ENCODE data around the gene TECTA. TPM values are rescaled to one million over a fixed set of nuclear protein-coding genes. Genes with fewer than 3 reads are reported as not detected.
A peak's percentile ranks its signal among the peaks of the same experiment; 100 is the strongest.

TECTA gene
- total RNA-seq, 1 donor from 2014 or later = 0.94 TPM

DNA sequence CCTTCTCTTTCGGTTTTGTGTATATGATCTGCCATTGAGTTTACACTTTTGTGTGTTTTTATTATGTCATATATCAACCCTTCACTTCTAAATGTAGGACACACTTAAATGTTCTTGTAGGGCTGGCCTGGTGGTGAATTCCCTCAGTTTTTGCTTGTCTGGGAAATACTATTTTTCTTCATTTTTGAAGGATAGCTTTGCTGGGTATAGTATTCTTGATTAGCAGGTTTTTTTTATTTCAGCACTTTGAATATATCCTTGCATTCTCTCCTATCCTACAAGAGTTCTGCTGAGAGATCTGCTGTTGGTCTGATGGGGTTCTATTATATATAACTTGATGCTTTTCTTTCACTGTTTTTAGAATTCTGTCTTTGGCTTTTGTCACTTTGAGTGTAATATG is 79.1 kb downstream of the TECTA start:
- Mint-ChIP-seq H3K27me3 (ENCODE audit: unreplicated experiment) (no peaks in the 10 kb centered on the region), H3K4me3 (ENCODE audit: unreplicated experiment) (no peak overlapping the region), H3K27ac (ENCODE audit: unreplicated experiment) (no peak overlapping the region), H3K9me3 (ENCODE audit: unreplicated experiment) (peaks cover 36% of the 10 kb centered on the region), H3K4me1 (ENCODE audit: unreplicated experiment) (no peaks in the 10 kb centered on the region), H3K36me3 (ENCODE audit: unreplicated experiment) (no peaks in the 10 kb centered on the region)
- DNase-seq (ENCODE audit: extremely low spot score, unreplicated experiment) = no peak
- TF ChIP-seq, protein P1, sequence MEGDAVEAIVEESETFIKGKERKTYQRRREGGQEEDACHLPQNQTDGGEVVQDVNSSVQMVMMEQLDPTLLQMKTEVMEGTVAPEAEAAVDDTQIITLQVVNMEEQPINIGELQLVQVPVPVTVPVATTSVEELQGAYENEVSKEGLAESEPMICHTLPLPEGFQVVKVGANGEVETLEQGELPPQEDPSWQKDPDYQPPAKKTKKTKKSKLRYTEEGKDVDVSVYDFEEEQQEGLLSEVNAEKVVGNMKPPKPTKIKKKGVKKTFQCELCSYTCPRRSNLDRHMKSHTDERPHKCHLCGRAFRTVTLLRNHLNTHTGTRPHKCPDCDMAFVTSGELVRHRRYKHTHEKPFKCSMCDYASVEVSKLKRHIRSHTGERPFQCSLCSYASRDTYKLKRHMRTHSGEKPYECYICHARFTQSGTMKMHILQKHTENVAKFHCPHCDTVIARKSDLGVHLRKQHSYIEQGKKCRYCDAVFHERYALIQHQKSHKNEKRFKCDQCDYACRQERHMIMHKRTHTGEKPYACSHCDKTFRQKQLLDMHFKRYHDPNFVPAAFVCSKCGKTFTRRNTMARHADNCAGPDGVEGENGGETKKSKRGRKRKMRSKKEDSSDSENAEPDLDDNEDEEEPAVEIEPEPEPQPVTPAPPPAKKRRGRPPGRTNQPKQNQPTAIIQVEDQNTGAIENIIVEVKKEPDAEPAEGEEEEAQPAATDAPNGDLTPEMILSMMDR (IDR thresholded peaks at IDR 0.05) = no peak

DNA sequence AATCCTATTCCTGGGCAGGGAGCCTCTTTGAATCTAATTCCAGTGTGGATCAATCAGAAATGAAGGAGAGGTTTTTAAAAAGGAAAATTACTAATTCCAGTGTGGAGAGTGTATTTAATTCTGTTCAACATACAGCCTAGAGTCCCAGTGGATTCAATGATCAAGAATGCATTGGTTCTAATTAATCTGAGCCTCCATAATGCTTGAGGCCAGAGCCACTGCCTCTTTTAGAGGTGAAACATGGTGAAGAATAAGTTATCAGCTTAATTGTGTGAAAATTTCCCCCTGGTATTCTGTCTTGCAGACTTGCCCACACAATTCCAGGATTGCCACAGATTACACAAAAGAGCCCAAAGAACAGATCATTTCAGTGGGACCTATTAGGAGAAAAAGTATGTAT is 87.7 kb downstream of the TECTA start:
- Mint-ChIP-seq H3K9me3 (ENCODE audit: unreplicated experiment) (peaks cover 9% of the 10 kb centered on the region), H3K36me3 (ENCODE audit: unreplicated experiment) (no peaks in the 10 kb centered on the region), H3K27ac (ENCODE audit: unreplicated experiment) (no peak overlapping the region), H3K27me3 (ENCODE audit: unreplicated experiment) (peaks cover 4% of the 10 kb centered on the region), H3K4me3 (ENCODE audit: unreplicated experiment) (no peak overlapping the region), H3K4me1 (ENCODE audit: unreplicated experiment) (no peaks in the 10 kb centered on the region)
- DNase-seq (ENCODE audit: extremely low spot score, unreplicated experiment) = no peak
- TF ChIP-seq, protein P1 (IDR thresholded peaks at IDR 0.05) = no peak

DNA sequence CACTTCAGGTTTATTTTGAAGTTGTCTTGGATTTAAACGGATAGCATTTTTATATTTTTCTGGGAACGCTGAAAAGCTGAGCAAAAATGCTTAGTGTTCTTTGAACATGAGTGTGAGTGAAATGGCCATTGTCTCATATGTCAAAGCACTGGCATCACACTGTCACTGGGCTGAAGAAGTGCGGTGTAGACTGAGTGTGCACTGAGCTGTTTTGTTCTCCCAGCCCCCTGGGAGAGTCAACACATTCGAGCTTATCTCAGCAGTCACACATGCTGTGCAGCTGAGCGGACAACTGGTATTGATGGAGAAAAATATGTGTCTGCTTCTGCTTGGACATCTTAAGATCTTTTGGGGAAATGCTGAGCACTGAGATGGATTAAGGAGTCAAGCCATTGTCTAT is 90.8 kb downstream of the TECTA start:
- Mint-ChIP-seq H3K4me3 (ENCODE audit: unreplicated experiment) (no peak overlapping the region), H3K27me3 (ENCODE audit: unreplicated experiment) (peaks cover 17% of the 10 kb centered on the region), H3K9me3 (ENCODE audit: unreplicated experiment) (no peaks in the 10 kb centered on the region), H3K4me1 (ENCODE audit: unreplicated experiment) (no peaks in the 10 kb centered on the region), H3K36me3 (ENCODE audit: unreplicated experiment) (no peaks in the 10 kb centered on the region), H3K27ac (ENCODE audit: unreplicated experiment) (no peak overlapping the region)
- TF ChIP-seq, protein P1 (IDR thresholded peaks at IDR 0.05) = no peak
- DNase-seq (ENCODE audit: extremely low spot score, unreplicated experiment) = no peak

- H3K27ac Mint-ChIP-seq (ENCODE audit: unreplicated experiment) = no peak overlapping the region
- H3K36me3 Mint-ChIP-seq (ENCODE audit: unreplicated experiment) = no peaks in the 10 kb centered on the region
- H3K4me1 Mint-ChIP-seq (ENCODE audit: unreplicated experiment) = no peaks in the 10 kb centered on the region
- TF ChIP-seq, protein P1 (IDR thresholded peaks at IDR 0.05) = peak; percentile 82
- no peaks in the 10 kb centered on the region for H3K9me3 Mint-ChIP-seq (ENCODE audit: unreplicated experiment)
- DNase-seq (ENCODE audit: extremely low spot score, unreplicated experiment) = no peak
- H3K4me3 Mint-ChIP-seq (ENCODE audit: unreplicated experiment) = no peak overlapping the region
- H3K27me3 Mint-ChIP-seq (ENCODE audit: unreplicated experiment) = peaks cover 26% of the 10 kb centered on the region
Measured at GRCh38 chr11:121194731-121195596, 93.9 kb downstream of the TECTA start.

DNA sequence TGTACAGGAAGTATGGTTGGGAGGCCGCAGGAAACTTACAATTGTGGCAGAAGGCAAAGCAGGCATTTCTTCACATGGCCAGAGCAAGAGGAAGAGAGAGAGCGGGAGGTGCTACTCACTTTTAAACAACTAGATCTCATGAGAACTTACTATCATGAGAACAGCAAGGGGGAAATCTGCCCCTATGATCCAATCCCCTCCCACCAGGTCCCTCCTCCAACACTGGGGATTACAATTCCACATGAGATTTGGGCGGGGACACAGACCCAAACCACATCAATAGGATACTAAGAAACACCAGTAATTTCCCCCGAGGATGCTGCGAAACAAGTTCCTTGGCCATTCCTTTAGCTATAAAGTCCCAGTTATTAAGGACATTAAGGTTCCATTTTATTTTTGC is 97.4 kb downstream of the TECTA start:
- Mint-ChIP-seq H3K27me3 (ENCODE audit: unreplicated experiment) (peaks cover 30% of the 10 kb centered on the region), H3K4me3 (ENCODE audit: unreplicated experiment) (no peak overlapping the region), H3K27ac (ENCODE audit: unreplicated experiment) (no peak overlapping the region), H3K36me3 (ENCODE audit: unreplicated experiment) (no peaks in the 10 kb centered on the region), H3K4me1 (ENCODE audit: unreplicated experiment) (no peaks in the 10 kb centered on the region), H3K9me3 (ENCODE audit: unreplicated experiment) (no peaks in the 10 kb centered on the region)
- TF ChIP-seq, protein P1 (IDR thresholded peaks at IDR 0.05) = no peak
- no peak for DNase-seq (ENCODE audit: extremely low spot score, unreplicated experiment)

All from osteocyte (in vitro differentiated cells).